Caco-2 (cell line): ENCODE measurements around the gene PPL. TPM values are rescaled to one million over a fixed set of nuclear protein-coding genes. Genes with fewer than 3 reads are reported as not detected.
A peak's percentile ranks its signal among the peaks of the same experiment; 100 is the strongest.

Source experiments
- BruUV-seq: library from RNA; stranded (reverse); fragments of 400-500 nt; replicated peaks from 2 replicates; lab custom pipeline; 2021; lab: Mats Ljungman, UMichigan
- CTCF ChIA-PET: fragments of 300-600 bp; sonication (Branson Sonifier 250); formaldehyde crosslinking; loops from one replicate; lab custom pipeline; 2022; ENCODE audit warnings: antibody characterized with exemption; lab: Charles Lee
- POLR2A ChIA-PET: fragments of 300-600 bp; sonication (Branson Sonifier 250); formaldehyde crosslinking; loops from one replicate; lab custom pipeline; 2022; ENCODE audit warnings: antibody characterized with exemption; lab: Charles Lee
- DNase-seq, 2 experiments: peaks; one replicate each; pipeline versions ENCODE4 v3.0.0 to v3.0.0-alpha.2; 2020 to 2022
- H3K27me3 ChIP-seq: replicated peaks from 2 replicates; pipeline ENCODE4 v1.6.0; 2011; ENCODE audit warnings: low read length; ENCODE audit not compliant: control insufficient read depth, insufficient read depth
- H3K36me3 ChIP-seq: 2 replicates; pipeline ENCODE4 v1.5.1; 2011; ENCODE audit warnings: low read length; ENCODE audit not compliant: control insufficient read depth, insufficient read depth
- H3K4me1 ChIP-seq: fragments of 250-450 bp; sonication (Bioruptor Pico); 2 replicates; pipeline ENCODE4 v1.5.1; 2020; ENCODE audit warnings: mild to moderate bottlenecking
- H3K4me3 ChIP-seq: 2 replicates; pipeline ENCODE4 v1.5.1; 2011; ENCODE audit warnings: low read depth, mild to moderate bottlenecking, control low read depth, low read length
- H3K9me3 ChIP-seq: fragments of 250-450 bp; sonication (Bioruptor Pico); 2 replicates; pipeline ENCODE4 v1.5.1; 2020; ENCODE audit warnings: mild to moderate bottlenecking, moderate library complexity
- H3K27ac Mint-ChIP-seq: one replicate; pipeline ENCODE4 v1.8.0; 2022; ENCODE audit warnings: mixed read lengths; ENCODE audit not compliant: unreplicated experiment
- H3K27me3 Mint-ChIP-seq: one replicate; pipeline ENCODE4 v1.8.0; 2022; ENCODE audit warnings: mixed read lengths; ENCODE audit not compliant: insufficient read depth, unreplicated experiment
- H3K36me3 Mint-ChIP-seq: one replicate; pipeline ENCODE4 v1.8.0; 2022; ENCODE audit warnings: mild to moderate bottlenecking, mixed read lengths; ENCODE audit not compliant: insufficient read depth, unreplicated experiment
- H3K4me1 Mint-ChIP-seq: one replicate; pipeline ENCODE4 v1.8.0; 2022; ENCODE audit warnings: low read depth, mixed read lengths; ENCODE audit not compliant: unreplicated experiment
- H3K4me3 Mint-ChIP-seq: one replicate; pipeline ENCODE4 v1.8.0; 2022; ENCODE audit warnings: mild to moderate bottlenecking, moderate library complexity, mixed read lengths; ENCODE audit not compliant: unreplicated experiment
- H3K9me3 Mint-ChIP-seq: one replicate; pipeline ENCODE4 v1.8.0; 2022; ENCODE audit warnings: mixed read lengths; ENCODE audit not compliant: unreplicated experiment
- intact Hi-C: fragments of 100-400 bp; cut with micrococcal nuclease; formaldehyde crosslinking; loops from one replicate; pipeline ENCODE4 v1.10.0; 2022; ENCODE audit not compliant: unreplicated experiment
- total RNA-seq: library from RNA; stranded (reverse); gene quantifications from 2 replicates; pipeline ENCODE4 v1.2.3, GENCODE V29; 2022
- TF ChIP-seq, protein P1 (sequence below), 2 experiments: fragments of 200-600 bp in 1 of 2; IDR thresholded peaks; 1 replicate in 1 of 2; 2 replicates in 1 of 2; pipeline versions ENCODE4 v1.5.1 to v1.8.0; 2011 to 2022; ENCODE audit warnings: antibody characterized with exemption in 1 of 2, control low read depth in 1 of 2, inconsistent platforms in 1 of 2, low read depth in 1 of 2, low read length in 1 of 2, mild to moderate bottlenecking in 1 of 2, moderate library complexity in 1 of 2; ENCODE audit not compliant: insufficient read depth in 1 of 2, severe bottlenecking in 1 of 2, unreplicated experiment in 1 of 2

The PPL gene
- total RNA-seq, 1 experiment from 2014 or later = 68.1 TPM

DNA sequence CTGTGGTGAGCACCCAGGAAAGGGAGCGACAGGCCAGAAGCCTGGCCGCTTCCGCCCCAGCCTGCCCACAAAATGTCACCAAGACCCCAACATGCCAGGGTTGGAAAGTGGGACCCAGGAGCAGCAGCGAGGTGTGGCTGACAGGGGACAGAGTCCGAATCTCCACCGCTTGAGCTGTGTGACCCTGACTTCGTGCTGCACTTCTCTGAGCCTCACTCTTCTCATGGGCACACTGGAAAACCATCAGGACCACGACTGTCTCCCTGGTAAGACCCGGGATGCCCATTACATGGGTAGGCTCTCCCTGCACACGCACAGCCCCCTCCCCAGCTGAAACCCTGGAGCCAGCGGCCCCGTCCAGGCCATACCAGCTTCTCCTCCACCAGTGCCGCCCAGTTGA lies 34.9 kb downstream of the PPL start:
- Mint-ChIP-seq H3K27me3 (no peaks in the 10 kb centered on the region), H3K9me3 (no peaks in the 10 kb centered on the region), H3K36me3 (peaks cover 59% of the 10 kb centered on the region), H3K4me1 (no peaks in the 10 kb centered on the region), H3K4me3 (no peak overlapping the region), H3K27ac (no peak overlapping the region)
- Histone ChIP-seq H3K27me3 (no peaks in the 10 kb centered on the region), H3K36me3 (peaks cover 5% of the 10 kb centered on the region), H3K4me1 (no peaks in the 10 kb centered on the region), H3K9me3 (no peaks in the 10 kb centered on the region), H3K4me3 (no peak overlapping the region)
- no peak for DNase-seq
- POLR2A ChIA-PET = no interaction called here
- intact Hi-C loops = no loop called here
- no TSS peak for BruUV-seq
- TF ChIP-seq, protein P1, sequence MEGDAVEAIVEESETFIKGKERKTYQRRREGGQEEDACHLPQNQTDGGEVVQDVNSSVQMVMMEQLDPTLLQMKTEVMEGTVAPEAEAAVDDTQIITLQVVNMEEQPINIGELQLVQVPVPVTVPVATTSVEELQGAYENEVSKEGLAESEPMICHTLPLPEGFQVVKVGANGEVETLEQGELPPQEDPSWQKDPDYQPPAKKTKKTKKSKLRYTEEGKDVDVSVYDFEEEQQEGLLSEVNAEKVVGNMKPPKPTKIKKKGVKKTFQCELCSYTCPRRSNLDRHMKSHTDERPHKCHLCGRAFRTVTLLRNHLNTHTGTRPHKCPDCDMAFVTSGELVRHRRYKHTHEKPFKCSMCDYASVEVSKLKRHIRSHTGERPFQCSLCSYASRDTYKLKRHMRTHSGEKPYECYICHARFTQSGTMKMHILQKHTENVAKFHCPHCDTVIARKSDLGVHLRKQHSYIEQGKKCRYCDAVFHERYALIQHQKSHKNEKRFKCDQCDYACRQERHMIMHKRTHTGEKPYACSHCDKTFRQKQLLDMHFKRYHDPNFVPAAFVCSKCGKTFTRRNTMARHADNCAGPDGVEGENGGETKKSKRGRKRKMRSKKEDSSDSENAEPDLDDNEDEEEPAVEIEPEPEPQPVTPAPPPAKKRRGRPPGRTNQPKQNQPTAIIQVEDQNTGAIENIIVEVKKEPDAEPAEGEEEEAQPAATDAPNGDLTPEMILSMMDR (IDR thresholded peaks at IDR 0.05; ENCODE audit: insufficient read depth in 1 of 2, low read depth in 1 of 2, low read length in 1 of 2, severe bottlenecking in 1 of 2, unreplicated experiment in 1 of 2) = no peak
- CTCF ChIA-PET = no interaction called here

DNA sequence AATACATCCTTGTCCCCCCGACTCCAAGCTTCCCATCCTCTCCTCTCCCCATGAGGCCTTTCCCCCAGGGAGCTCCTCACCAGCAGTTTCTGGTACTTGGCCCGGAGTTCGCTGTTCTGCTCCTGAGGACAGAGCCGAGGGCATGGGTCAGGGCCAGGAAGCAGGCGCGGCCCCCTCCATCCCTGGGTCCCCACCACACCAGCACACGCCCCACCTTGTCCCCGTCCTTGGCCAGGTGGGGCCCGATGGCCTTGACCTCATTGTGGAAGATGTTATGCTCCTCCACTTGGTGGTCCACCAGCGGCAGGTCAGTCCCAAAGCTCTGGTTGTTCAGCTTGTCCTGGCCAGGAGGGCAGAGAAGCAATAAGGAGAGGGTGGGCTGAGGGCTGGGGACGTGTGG lies 36.2 kb downstream of the PPL start:
- CTCF ChIA-PET = interaction anchor here (1.4 kb wide), 1 partner anchor 36 kb away, joined by 4 read pairs; no protein-coding TSS in a partner anchor
- intact Hi-C loops = no loop called here
- Mint-ChIP-seq H3K36me3 (peaks cover 72% of the 10 kb centered on the region), H3K9me3 (no peaks in the 10 kb centered on the region), H3K27me3 (no peaks in the 10 kb centered on the region), H3K4me3 (no peak overlapping the region), H3K4me1 (no peaks in the 10 kb centered on the region), H3K27ac (no peak overlapping the region)
- POLR2A ChIA-PET = no interaction called here
- Histone ChIP-seq H3K4me1 (no peaks in the 10 kb centered on the region), H3K4me3 (no peak overlapping the region), H3K27me3 (no peaks in the 10 kb centered on the region), H3K9me3 (no peaks in the 10 kb centered on the region), H3K36me3 (peaks cover 8% of the 10 kb centered on the region)
- no peak for DNase-seq
- BruUV-seq = no TSS peak
- TF ChIP-seq, protein P1 (IDR thresholded peaks at IDR 0.05; ENCODE audit: insufficient read depth in 1 of 2, low read depth in 1 of 2, low read length in 1 of 2, severe bottlenecking in 1 of 2, unreplicated experiment in 1 of 2) = no peak

DNA sequence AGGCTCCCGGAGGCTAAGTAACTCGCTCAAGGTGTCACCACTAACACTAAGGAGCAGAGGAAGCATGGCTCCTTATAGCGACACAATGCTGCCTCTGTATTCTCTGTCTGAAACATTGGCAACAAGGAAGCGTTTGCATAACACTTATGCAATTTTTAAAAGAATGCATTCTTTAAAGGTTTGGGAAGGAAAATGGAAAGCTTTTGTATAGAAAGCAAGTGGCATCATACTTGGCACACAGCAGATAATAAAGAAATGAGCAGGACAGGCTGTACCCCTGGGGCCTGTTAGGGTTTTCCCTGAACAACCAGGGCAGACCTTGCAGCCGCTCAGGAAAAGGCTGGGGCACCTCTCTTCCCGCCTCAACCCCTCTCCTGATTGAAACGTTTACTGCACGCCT lies 36.9 kb downstream of the PPL start:
- Histone ChIP-seq H3K27me3 (no peaks in the 10 kb centered on the region), H3K4me3 (no peak overlapping the region), H3K36me3 (peaks cover 8% of the 10 kb centered on the region), H3K4me1 (no peaks in the 10 kb centered on the region), H3K9me3 (no peaks in the 10 kb centered on the region)
- DNase-seq = no peak
- Mint-ChIP-seq H3K36me3 (peaks cover 76% of the 10 kb centered on the region), H3K27me3 (no peaks in the 10 kb centered on the region), H3K4me1 (no peaks in the 10 kb centered on the region), H3K4me3 (no peak overlapping the region), H3K27ac (no peak overlapping the region), H3K9me3 (no peaks in the 10 kb centered on the region)
- CTCF ChIA-PET = interaction anchor here (1.4 kb wide), 1 partner anchor 36 kb away, joined by 4 read pairs; no protein-coding TSS in a partner anchor
- BruUV-seq = TSS peak; percentile 14
- POLR2A ChIA-PET = no interaction called here
- intact Hi-C loops = no loop called here
- TF ChIP-seq, protein P1 (IDR thresholded peaks at IDR 0.05; ENCODE audit: insufficient read depth in 1 of 2, low read depth in 1 of 2, low read length in 1 of 2, severe bottlenecking in 1 of 2, unreplicated experiment in 1 of 2) = no peak
